GM18907 (cell line): ENCODE measurements around the gene STX19.
"Not testable (repeated sequence)": the region's sequence is repeated elsewhere in the genome, so short reads cannot be mapped to it uniquely, and the experiment has no call there.

Experiments used
- ATAC-seq: cut with Tn5 transposase; IDR thresholded peaks from one replicate; pipeline ENCODE4 v1.9.1; 2021; ENCODE audit warnings: mild to moderate bottlenecking, moderate library complexity; ENCODE audit not compliant: unreplicated experiment

Gene STX19, protein sequence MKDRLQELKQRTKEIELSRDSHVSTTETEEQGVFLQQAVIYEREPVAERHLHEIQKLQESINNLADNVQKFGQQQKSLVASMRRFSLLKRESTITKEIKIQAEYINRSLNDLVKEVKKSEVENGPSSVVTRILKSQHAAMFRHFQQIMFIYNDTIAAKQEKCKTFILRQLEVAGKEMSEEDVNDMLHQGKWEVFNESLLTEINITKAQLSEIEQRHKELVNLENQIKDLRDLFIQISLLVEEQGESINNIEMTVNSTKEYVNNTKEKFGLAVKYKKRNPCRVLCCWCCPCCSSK

GRCh38 chr3:94028093-94028837 is at the start of gene STX19:
Gene STX19 (minus strand): TSS chr3:94028597. CDS start chr3:94015269, 13,328 bp downstream.
- ATAC-seq: no peak

DNA sequence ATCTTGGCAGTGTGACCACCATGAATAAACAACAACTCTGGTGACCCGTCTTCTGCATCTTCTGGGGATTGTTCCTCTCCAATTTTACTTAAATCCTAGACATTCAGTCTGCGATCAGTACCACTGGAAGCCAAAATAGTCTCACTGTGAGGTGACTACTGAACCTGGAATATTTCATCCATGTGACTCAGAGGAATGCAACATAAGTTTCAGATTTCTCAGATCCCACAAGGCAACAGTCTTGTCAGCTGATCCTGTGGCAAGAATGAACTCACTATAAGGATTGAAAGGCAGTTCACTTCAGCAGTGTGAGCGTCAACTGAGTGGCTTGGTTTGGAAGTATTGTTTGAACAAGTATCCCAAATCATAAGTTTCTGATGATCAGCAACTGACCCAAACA is 47.7 kb upstream of the STX19 start:
- no peak for ATAC-seq

DNA sequence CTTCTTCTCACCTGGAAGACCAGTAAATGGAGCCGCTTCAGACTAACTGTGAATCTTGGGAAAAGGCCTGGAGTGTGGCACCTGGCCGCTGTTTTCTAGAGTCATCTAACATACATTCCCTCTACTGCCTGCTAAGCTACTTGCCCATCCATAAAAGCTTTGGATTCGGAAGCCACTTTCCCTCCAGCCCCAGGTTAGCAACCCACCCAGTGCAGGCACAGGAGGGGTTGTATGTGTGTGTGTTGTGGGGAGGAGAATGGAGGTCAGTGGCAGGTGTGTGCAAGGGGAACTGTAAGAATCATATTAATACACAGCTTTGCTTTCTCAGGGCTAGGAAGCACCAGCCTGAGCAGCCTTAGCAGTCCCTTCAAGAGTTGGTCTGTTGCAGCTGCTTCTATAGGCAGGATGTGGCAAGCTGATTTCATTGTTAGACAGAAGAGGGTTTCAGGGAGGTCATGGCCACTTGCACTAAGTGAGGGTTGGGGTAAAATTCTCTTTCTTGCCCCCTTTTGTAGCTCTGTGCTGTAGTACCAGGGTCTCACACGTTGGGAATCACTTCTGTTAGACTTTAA is 43.4 kb upstream of the STX19 start:
- peak; percentile 94 for ATAC-seq

- peak; percentile 67 for ATAC-seq
Observed at GRCh38 chr3:94070341-94070911, 42.0 kb upstream of the STX19 start.

DNA sequence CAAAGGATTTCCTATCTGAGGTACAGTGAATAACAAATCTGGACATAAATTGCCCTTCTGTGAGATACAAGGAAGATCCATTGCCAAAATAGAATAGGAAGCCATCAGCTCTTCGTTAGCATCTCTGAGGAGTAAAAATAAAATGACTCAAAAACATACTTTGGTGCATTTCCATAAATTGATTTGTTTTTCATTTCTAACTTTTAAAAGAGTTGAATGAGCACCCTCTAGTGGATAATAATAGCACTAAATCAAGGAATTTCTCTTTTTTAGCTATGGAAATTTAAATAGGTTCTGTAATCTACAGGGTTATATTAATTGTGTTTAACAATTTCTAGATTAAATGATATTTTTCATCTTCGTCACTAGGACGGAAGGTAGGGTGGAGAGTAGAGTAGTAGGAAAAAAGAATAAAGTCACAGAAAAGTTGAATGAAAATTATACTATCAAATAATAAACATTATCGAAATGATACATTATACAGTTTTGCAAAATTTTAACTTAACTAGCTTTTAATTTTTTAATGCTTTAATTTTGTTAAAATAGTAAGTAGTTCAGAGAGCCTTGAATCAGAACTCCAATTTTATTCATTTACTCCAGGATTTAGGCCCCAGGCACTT is 40.9 kb upstream of the STX19 start:
- no peak for ATAC-seq

DNA sequence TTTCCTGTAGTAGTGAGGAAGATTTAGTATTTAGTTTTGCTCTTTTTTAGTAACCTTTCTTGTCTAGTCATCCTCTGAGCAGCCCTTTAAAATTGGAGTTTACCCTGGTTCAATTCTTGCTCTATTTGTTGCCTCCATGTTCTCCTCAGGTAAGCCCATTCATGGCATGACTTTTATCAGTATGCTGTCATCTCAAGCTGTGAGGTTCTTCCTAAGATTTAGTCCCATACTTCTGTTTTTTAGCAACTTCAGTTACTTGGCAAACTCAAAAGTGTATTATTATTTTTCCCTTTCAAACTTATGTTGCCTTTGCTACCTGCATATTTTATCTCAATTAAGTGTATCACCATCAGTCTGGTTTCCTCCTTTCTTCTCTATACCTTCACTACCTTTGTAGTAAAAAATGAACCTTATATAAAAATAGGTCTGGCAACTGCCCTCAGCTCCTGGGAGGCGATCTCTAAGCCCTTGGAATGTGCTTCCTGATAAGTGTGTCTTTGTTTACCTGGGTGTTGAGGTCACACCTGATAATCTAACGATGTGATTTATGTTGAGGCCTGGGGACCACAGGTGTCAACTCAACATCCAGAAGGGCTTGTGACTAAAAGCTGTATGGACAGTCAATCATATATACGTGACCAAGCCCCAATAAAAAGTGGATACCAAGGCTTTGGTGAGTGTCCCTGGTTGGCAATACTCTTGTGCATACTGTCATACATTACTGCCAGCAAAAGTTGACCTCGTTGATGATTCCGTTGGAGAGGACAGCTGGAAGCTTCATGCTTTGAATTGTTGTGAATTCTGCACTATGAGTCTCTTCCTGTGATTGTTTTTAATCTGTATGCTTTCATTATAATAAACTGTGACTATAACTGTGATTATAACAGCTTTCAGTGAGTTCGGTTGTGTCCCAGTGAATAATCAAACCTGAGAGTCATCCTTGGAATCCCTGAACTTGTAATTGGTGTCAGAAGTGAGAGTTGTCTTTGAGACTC is 38.4 kb upstream of the STX19 start:
- no peak for ATAC-seq

DNA sequence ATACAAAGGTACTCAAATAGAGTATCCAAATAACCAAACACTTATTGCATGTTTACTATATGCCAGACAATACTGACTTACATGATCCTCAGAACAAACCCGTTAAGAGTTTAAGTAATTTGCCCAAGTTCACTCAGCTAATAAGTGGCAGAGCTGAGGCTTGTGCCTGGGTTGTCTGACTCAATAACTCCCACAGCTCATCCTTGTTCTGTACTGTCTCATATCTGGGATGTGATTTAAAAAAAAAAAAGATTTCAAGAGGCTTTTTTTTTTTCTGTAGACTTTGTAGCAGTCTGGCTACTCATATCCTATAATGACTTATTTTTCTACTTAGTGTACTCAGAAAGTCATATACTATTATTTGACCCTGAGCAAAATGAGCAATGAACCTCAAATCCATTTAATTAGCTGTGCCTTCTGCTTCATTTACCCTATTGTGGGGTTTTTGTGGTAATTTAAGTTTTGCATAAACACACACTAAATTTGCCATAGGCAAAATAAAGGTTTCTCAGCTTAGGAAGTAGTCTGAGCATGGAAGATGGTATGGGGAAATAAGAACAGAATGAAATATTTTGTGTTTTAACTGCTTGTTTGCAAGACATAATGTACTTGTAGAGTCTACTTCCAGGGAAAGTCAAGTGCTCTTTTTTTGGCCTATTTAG is 37.6 kb upstream of the STX19 start:
- ATAC-seq: no peak

DNA sequence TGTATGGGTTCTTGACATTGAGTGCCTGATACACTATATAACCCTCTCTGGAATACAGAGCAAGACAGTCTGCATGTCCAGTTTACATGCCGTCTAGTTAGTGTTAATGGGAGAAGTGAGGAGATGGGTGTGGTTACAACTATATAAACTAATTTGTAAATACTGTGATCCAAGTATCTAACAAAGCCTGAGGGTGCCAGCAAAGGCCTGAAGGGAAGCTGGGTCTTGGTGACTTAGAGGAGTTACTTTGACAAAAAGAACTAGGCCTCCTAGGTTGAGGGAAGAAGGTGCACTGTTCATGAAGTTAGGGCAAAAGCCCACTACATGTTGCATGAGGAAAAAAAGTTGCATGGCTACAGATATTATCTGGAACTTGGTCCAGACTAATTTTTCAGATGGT is 36.7 kb upstream of the STX19 start:
- no peak for ATAC-seq

GRCh38 chr3:94064243-94064860 is 36.0 kb upstream of the STX19 start:
- ATAC-seq: no peak

GRCh38 chr3:94063496-94064119 is 35.2 kb upstream of the STX19 start:
- ATAC-seq: no peak

GRCh38 chr3:94062513-94063404 is 34.4 kb upstream of the STX19 start, which contains the start of the genes DHFR2 and NSUN3:
Gene DHFR2 (minus strand): TSS chr3:94062916. CDS start chr3:94061511, 1,405 bp downstream.
Gene NSUN3 (plus strand): TSS chr3:94063061. CDS start chr3:94063127, 66 bp downstream.
- peak; percentile 96 for ATAC-seq

DNA sequence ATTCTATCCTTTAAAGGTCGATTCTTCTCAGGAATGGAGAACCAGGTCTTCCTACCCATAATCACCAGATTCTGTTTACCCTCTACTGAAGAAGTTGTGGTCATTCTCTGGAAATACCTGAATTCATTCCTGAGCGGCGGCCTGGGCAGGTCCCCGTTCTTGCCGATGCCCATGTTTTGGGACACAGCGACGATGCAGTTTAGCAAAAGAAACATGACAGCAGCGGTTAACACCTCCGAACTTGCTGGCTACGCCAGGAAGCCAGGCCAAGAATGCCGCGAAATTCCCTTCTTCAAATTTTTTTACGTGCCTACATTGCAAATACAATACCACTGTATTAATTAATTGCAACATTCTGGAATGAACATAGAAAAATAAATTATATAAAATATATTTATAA is 32.9 kb upstream of the STX19 start:
- no peak for ATAC-seq

DNA sequence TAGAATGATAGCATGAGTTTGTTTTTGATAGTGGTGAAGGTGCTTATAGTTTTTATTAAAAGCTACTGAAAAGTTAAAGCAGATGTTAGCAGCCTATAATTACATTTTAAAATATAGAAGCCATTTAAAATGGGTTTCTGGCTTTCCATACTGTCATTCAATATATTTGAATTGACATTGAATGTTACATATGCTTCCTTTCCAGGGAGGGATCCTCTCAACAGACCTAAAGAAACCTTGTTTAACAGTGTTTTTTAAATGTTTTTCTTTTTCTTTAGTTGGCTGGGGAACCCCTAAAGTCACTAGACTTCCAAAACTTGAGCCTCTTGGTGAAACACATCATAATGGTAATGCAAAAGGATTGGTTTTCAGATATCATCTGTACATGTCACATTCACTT is 22.1 kb upstream of the STX19 start:
- no peak for ATAC-seq

GRCh38 chr3:94049267-94049666 is 20.9 kb upstream of the STX19 start:
- no peak for ATAC-seq

DNA sequence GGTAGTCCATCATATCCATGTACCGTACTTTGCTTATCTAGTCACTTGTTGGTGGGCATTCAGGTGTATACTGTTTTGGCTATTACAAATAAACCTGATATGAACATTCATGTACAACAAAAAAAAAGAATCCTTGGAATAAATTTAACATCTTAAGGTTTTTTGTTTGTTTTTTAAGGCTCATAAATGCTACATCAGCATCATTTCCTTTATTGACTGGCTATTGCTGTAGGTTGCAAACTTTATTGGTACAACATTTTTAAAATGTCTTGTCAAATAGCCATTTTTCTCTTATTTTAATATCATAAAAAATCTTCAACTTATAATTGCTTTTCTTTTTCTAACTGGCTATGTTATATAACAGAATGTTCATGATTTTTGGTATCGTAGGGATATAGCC is 18.1 kb upstream of the STX19 start:
- no peak for ATAC-seq

GRCh38 chr3:94044100-94044936 is 15.9 kb upstream of the STX19 start:
- ATAC-seq: not testable (repeated sequence)

DNA sequence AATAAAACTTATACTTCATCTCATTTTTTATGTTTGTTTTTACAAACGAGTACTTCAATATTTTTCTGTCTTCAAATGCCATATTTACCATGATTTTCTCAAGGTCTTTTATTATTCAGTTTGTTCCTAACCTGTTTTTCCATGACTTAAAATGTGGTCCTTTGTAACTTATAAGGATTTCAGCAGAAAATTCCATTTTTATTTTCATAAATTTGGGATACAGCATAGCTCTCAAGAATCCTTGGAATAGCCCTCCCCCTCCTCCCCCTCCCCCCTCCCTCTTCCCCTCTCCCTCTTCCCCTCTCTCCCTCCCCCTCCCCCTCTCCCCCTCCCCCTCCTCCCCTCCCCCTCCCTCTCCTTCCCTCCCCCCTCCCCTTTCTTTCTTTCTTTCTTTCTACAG is 14.9 kb upstream of the STX19 start:
- no peak for ATAC-seq
